Muscle layer of duodenum (tissue), 2 donors: ENCODE data around the gene AAGAB.

Experiments
- H3K27ac ChIP-seq: one replicate; pipeline ENCODE4 v1.7.0; 2013; ENCODE audit warnings: mild to moderate bottlenecking, low read length
- H3K27me3 ChIP-seq: one replicate; pipeline ENCODE4 v1.7.0; 2013; ENCODE audit warnings: low read depth, mild to moderate bottlenecking, control low read depth, low read length
- H3K36me3 ChIP-seq, 2 donors: one replicate each; pipeline ENCODE4 v1.7.0; 2013; ENCODE audit warnings: low read length in 2 of 2, control low read depth in 1 of 2, mild to moderate bottlenecking in 1 of 2; ENCODE audit not compliant: insufficient read depth in 2 of 2, control insufficient read depth in 1 of 2
- H3K4me1 ChIP-seq, 2 donors: one replicate each; pipeline ENCODE4 v1.7.0; 2013; ENCODE audit warnings: low read length in 2 of 2, mild to moderate bottlenecking in 2 of 2, control low read depth in 1 of 2, moderate library complexity in 1 of 2; ENCODE audit not compliant: insufficient read depth in 2 of 2, control insufficient read depth in 1 of 2
- H3K4me3 ChIP-seq, 2 donors: one replicate each; pipeline ENCODE4 v1.7.0; 2013; ENCODE audit warnings: low read length in 2 of 2, low read depth in 1 of 2, mild to moderate bottlenecking in 1 of 2
- H3K9me3 ChIP-seq, 2 donors: one replicate each; pipeline ENCODE4 v1.7.0; 2013; ENCODE audit warnings: low read length in 2 of 2, control low read depth in 1 of 2, mild to moderate bottlenecking in 1 of 2; ENCODE audit not compliant: control insufficient read depth in 1 of 2
- donor health status: healthy.

Gene AAGAB

GRCh38 chr15:67185621-67186225, 68.7 kb downstream of the AAGAB start:
- peaks cover 12 to 37% of the 10 kb centered on the region in 2 donors for H3K4me1 ChIP-seq
- no peaks in the 10 kb centered on the region for H3K27me3 ChIP-seq
- H3K4me3 ChIP-seq, result no peak overlapping the region
- H3K36me3 ChIP-seq, result peaks cover 18 to 27% of the 10 kb centered on the region in 2 donors
- no peaks in the 10 kb centered on the region for H3K9me3 ChIP-seq
- H3K27ac ChIP-seq, result no peak overlapping the region

GRCh38 chr15:67185051-67185450, 69.4 kb downstream of the AAGAB start:
- Histone ChIP-seq H3K27ac (no peak overlapping the region), H3K9me3 (no peaks in the 10 kb centered on the region), H3K4me3 (no peak overlapping the region), H3K27me3 (no peaks in the 10 kb centered on the region), H3K36me3 (peaks cover 18 to 20% of the 10 kb centered on the region in 2 donors), H3K4me1 (peaks cover 12 to 37% of the 10 kb centered on the region in 2 donors)

GRCh38 chr15:67184208-67184925, 70.1 kb downstream of the AAGAB start:
- H3K27ac ChIP-seq, result no peak overlapping the region
- no peaks in the 10 kb centered on the region for H3K9me3 ChIP-seq
- H3K4me3 ChIP-seq, result no peak overlapping the region
- peaks cover 12 to 34% of the 10 kb centered on the region in 2 donors for H3K4me1 ChIP-seq
- peaks cover 18 to 20% of the 10 kb centered on the region in 2 donors for H3K36me3 ChIP-seq
- no peaks in the 10 kb centered on the region for H3K27me3 ChIP-seq

GRCh38 chr15:67183443-67184169, 70.9 kb downstream of the AAGAB start:
- Histone ChIP-seq H3K27ac (no peak overlapping the region), H3K4me3 (no peak overlapping the region), H3K4me1 (peaks cover 6 to 35% of the 10 kb centered on the region in 2 donors), H3K9me3 (no peaks in the 10 kb centered on the region), H3K27me3 (no peaks in the 10 kb centered on the region), H3K36me3 (peaks cover 12 to 20% of the 10 kb centered on the region in 2 donors)

- Histone ChIP-seq H3K27me3 (no peaks in the 10 kb centered on the region), H3K4me1 (peaks cover 14 to 33% of the 10 kb centered on the region in 2 donors), H3K9me3 (no peaks in the 10 kb centered on the region), H3K4me3 (no peak overlapping the region), H3K36me3 (peaks cover 9 to 10% of the 10 kb centered on the region in 2 donors), H3K27ac (no peak overlapping the region)
Measured at GRCh38 chr15:67181221-67181639, 73.2 kb downstream of the AAGAB start.

GRCh38 chr15:67180514-67181191, 73.8 kb downstream of the AAGAB start:
- H3K4me3 ChIP-seq, result no peak overlapping the region
- H3K9me3 ChIP-seq, result no peaks in the 10 kb centered on the region
- H3K27me3 ChIP-seq, result no peaks in the 10 kb centered on the region
- peaks cover 12 to 33% of the 10 kb centered on the region in 2 donors for H3K4me1 ChIP-seq
- no peak overlapping the region for H3K27ac ChIP-seq
- peaks cover 9 to 10% of the 10 kb centered on the region in 2 donors for H3K36me3 ChIP-seq

- Histone ChIP-seq H3K9me3 (no peaks in the 10 kb centered on the region), H3K4me1 (peaks cover 17 to 34% of the 10 kb centered on the region in 2 donors), H3K4me3 (no peak overlapping the region), H3K27me3 (no peaks in the 10 kb centered on the region), H3K27ac (no peak overlapping the region), H3K36me3 (peaks cover 8 to 10% of the 10 kb centered on the region in 2 donors)
Measured at GRCh38 chr15:67180035-67180434, 74.4 kb downstream of the AAGAB start.

GRCh38 chr15:67179411-67179995, 75.0 kb downstream of the AAGAB start:
- H3K4me1 ChIP-seq, result peaks cover 18 to 38% of the 10 kb centered on the region in 2 donors
- no peak overlapping the region for H3K27ac ChIP-seq
- H3K36me3 ChIP-seq, result peaks cover 2 to 7% of the 10 kb centered on the region in 2 donors
- H3K9me3 ChIP-seq, result no peaks in the 10 kb centered on the region
- no peaks in the 10 kb centered on the region for H3K27me3 ChIP-seq
- no peak overlapping the region for H3K4me3 ChIP-seq

- no peak overlapping the region for H3K4me3 ChIP-seq
- H3K9me3 ChIP-seq, result no peaks in the 10 kb centered on the region
- H3K4me1 ChIP-seq, result peaks cover 18 to 38% of the 10 kb centered on the region in 2 donors
- peak overlapping the region; percentile 76 for H3K27ac ChIP-seq
- peaks cover 0 to 12% of the 10 kb centered on the region in 2 donors for H3K36me3 ChIP-seq
- no peaks in the 10 kb centered on the region for H3K27me3 ChIP-seq
Measured at GRCh38 chr15:67178569-67179210, 75.8 kb downstream of the AAGAB start.

GRCh38 chr15:67177752-67178151, 76.7 kb downstream of the AAGAB start:
- no peaks in the 10 kb centered on the region for H3K27me3 ChIP-seq
- H3K27ac ChIP-seq, result peak overlapping the region; percentile 76
- H3K4me3 ChIP-seq, result no peak overlapping the region
- peaks cover 18 to 38% of the 10 kb centered on the region in 2 donors for H3K4me1 ChIP-seq
- H3K36me3 ChIP-seq, result peaks cover 0 to 15% of the 10 kb centered on the region in 2 donors
- no peaks in the 10 kb centered on the region for H3K9me3 ChIP-seq
